IMR-90 (cell line): Measurements from ENCODE around the gene GPR153.
A peak's percentile ranks its signal among the peaks of the same experiment; 100 is the strongest.

Experiments used
- BHLHE40 ChIP-seq: fragments of 150-350 bp; IDR thresholded peaks from 2 replicates; pipeline ENCODE4 v1.6.1; 2016; ENCODE audit warnings: mild to moderate bottlenecking, low read depth, low read length
- CEBPB ChIP-seq: IDR thresholded peaks from 2 replicates; pipeline ENCODE4 v1.6.1; 2012; ENCODE audit warnings: low read depth, low read length, improper control_type of control experiment
- CTCF ChIP-seq: conservative IDR thresholded peaks from 2 replicates; pipeline ENCODE4 v1.5.1; 2012; ENCODE audit warnings: mild to moderate bottlenecking, low read depth, low read length, improper control_type of control experiment
- NFE2L2 ChIP-seq: fragments of 150-350 bp; IDR thresholded peaks from 2 replicates; pipeline ENCODE4 v1.6.1; 2016; ENCODE audit warnings: low read depth, mild to moderate bottlenecking, low read length
- POLR2A ChIP-seq: IDR thresholded peaks from 2 replicates; pipeline ENCODE4 v1.6.1; 2012; ENCODE audit warnings: mild to moderate bottlenecking, low read depth, low read length
- RAD21 ChIP-seq: IDR thresholded peaks from 2 replicates; pipeline ENCODE4 v1.6.1; 2012; ENCODE audit warnings: low read length, improper control_type of control experiment
- RCOR1 ChIP-seq: IDR thresholded peaks from 2 replicates; pipeline ENCODE4 v1.6.1; 2012; ENCODE audit warnings: mild to moderate bottlenecking, low read length, improper control_type of control experiment; ENCODE audit not compliant: insufficient replicate concordance
- USF2 ChIP-seq: fragments of 150-350 bp; IDR thresholded peaks from 2 replicates; pipeline ENCODE4 v1.6.1; 2017; ENCODE audit warnings: mild to moderate bottlenecking, antibody characterized with exemption, low read length, low read depth

- TF ChIP-seq CTCF (peak; percentile 93), CEBPB (no peak), RAD21 (peak; percentile 97), POLR2A (no peak), RCOR1 (no peak), BHLHE40 (no peak), USF2 (no peak), NFE2L2 (no peak)
Measured at GRCh38 chr1:6246497-6247467, 14.1 kb downstream of the GPR153 start.
